Left cardiac atrium (tissue), 4 donors: Measurements from ENCODE around the gene ERI3. TPM values are rescaled to one million over a fixed set of nuclear protein-coding genes. Genes with fewer than 3 reads are reported as not detected.
A peak's percentile ranks its signal among the peaks of the same experiment; 100 is the strongest.

Experiments used
- ATAC-seq, 2 donors: fragments of 200-7000 bp; cut with Tn5 transposase; one replicate each; pipeline ENCODE4 v1.9.1; 2020; ENCODE audit warnings: mild to moderate bottlenecking in 2 of 2, moderate library complexity in 2 of 2
- DNase-seq: peaks from one replicate; pipeline ENCODE4 v3.0.0-alpha.2; 2020
- intact Hi-C, 2 donors: fragments of 100-400 bp; cut with DNase I; formaldehyde crosslinking; loops; one replicate each; pipeline versions ENCODE4 v1.14.1 to v1.15.1; 2022 to 2023
- total RNA-seq, 2 donors: library from RNA; stranded (reverse); fragmentation: NEBNext Ultra II Directional; extraction: Animal tissue kit (Norgen Biotek cat#: 25700); gene quantifications; one replicate each; pipeline ENCODE4 v1.2.1, GENCODE V29; 2021
- donor health status: DM: no; HTN: yes; CAD: no.
- donor health status: DM: no; HTN: yes; CAD: no; lungs with severe emphysema.
- donor health status: DM: yes; HTN: yes; CAD: no.
- donor health status: Dilated cardiomyopathy.

ERI3 gene
- total RNA-seq, 2 donors from 2014 or later = 37.8 to 45.0 TPM

DNA sequence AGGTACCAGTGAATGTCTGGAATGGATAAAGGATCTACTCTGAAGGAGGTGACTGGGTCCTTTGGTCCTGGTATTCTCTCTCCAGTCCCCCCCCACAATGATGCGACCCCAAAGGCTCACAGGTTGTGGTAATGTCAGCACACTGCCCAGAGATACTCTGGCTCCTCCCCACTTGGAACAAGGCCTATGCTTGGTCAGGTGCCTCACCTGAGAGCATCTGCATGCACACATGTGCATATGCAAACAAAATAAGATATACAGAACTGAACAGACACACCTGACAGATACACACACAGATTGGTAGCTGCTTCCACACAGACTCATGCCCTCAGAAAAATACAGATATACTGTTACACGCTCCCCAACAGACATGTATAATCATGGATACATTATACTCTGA is 108.3 kb downstream of the ERI3 start:
- intact Hi-C loops = no loop called here
- no peak for ATAC-seq
- no peak for DNase-seq

GRCh38 chr1:44244986-44245385 is 110.1 kb downstream of the ERI3 start:
- DNase-seq = no peak
- ATAC-seq = no peak
- intact Hi-C loops = loop anchor here in 1 of 2 donors (2.0 kb wide), 1 partner anchor 48 kb away; no protein-coding TSS in a partner anchor

DNA sequence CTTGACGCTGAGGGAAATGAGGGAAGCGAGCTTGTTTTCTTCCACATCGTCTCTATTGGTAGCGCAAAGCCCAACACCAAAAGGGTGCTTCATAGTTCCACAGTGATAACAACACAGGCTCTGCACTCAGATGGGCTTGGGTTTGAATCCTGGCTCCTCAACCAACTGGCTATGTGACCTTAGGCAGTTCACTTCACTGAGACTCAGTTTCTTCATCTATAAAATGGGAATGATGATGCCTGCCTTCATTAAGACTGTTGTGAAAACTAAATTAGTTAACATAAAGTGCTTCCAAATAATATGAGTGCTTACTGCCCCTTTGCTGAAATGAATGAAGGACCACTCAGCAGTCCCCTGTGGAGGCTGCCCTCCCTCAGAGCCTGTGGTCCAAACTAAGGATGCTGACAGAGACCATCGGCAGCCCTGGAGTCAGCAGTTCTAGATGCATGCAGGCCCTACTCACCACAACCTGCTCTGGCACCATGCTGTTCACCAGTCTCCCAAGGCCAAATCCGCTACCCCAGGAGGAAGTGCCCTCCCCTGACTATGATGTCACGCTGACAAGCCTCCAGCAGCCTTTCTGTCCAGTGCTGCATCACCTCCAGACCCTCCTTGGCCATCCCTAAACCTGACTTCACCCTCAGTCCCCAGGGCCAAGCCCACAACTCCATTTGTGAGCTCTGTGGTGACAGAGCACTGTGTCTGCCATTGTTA is 111.1 kb downstream of the ERI3 start:
- DNase-seq (no peak), ATAC-seq (no peak)
- intact Hi-C loops = loop anchor here in 1 of 2 donors (2.0 kb wide), 1 partner anchor 49 kb away; no protein-coding TSS in a partner anchor

DNA sequence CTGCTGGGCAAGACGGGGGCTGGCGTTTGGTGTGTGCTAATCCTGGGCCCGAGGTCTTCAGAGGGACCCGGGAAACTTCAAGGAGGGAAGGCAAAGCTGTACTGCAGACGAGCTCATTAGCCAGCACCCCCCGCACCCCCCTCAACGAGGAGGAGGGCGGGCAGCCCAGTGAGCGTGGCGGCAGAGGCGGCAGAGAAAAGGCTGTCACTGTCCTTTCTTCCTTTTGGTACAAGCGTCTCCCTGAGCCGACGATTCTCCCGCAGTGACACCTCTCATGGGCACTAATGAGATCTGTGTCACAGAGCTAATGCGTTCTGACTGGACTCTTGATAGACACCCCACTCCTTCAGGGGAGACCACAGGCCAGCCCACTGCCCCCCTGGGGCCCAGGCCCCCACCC is 112.3 kb downstream of the ERI3 start:
- intact Hi-C loops = no loop called here
- no peak for ATAC-seq

GRCh38 chr1:44240802-44241671 is 114.0 kb downstream of the ERI3 start:
- no peak for DNase-seq
- intact Hi-C loops = no loop called here
- peak; percentile 33 to 46 for ATAC-seq

More for the DNA sequence above, 112.3 kb downstream of the ERI3 start:
- DNase-seq = no peak

DNA sequence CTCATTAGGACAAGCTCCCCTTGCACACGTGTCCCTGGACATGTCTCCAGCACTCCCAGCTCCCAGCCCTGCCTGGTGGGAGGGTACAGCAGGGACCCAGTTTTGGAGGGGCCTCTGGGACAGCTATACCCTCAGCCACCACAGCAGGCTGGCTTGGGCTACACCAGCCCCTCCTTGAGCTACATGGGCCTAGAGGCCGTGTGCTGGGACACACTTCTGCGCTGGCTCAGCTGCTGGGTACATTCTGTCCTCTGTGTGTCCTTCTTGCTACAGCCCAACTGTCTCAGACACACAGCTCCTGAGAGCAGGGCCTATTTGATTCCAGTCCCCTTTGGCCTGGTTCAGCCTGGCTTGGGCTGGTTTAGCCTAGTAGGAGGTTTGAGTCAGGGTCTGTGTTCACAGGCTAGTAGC is 115.1 kb downstream of the ERI3 start:
- peak; percentile 40 for DNase-seq
- intact Hi-C loops = no loop called here
- peak; percentile 84 to 85 for ATAC-seq

- no peak for DNase-seq
- intact Hi-C loops = no loop called here
- ATAC-seq = peak; percentile 29 to 45
These were observed 115.6 kb downstream of the ERI3 start for GRCh38 chr1:44239331-44239960.

DNA sequence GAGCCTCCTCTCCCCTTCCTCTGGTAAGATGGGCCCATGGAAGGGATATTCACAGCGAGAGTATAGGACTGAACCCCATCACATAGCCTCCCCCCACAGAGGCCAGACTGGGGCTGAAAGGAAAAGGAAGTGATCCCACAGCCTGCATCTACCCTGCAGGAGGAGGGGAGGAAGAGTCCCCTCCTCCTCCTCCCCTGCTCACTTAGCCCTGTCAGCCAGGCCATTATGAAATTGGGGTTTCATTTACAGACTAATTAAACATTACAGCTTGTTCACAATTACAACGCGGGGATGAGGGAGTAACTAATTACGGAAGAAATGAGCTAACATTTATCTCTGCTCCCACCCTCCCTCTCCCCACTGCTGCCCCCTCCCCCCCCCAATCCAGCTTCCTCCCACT is 116.4 kb downstream of the ERI3 start:
- DNase-seq (no peak), ATAC-seq (no peak)
- intact Hi-C loops = no loop called here

GRCh38 chr1:44237721-44238457 is 117.2 kb downstream of the ERI3 start:
- DNase-seq = no peak
- intact Hi-C loops = no loop called here
- peak in 1 of 2 donors; percentile 14 for ATAC-seq

GRCh38 chr1:44236490-44237272 is 118.4 kb downstream of the ERI3 start:
- no peak for ATAC-seq
- intact Hi-C loops = no loop called here
- DNase-seq = no peak

DNA sequence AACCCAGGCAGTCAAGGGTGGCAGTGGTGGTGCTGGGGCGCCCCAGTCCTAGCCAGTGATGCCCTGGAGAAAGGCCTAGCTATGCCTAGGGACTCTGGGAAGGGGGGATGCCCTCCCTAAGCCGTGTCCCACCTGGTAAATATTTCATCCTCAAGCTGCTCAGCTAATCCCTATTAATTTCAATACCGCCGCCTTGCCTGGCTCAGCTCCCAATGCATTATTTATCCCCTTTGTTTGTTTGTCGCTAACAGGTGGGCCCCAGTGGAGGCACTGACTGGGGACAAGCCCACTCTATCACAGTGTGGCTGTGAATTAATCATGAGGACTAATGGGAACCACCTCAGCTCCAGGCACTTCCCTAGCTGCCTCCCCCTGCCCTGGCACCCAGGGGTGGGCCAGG is 119.2 kb downstream of the ERI3 start:
- ATAC-seq (no peak), DNase-seq (no peak)
- intact Hi-C loops = no loop called here

DNA sequence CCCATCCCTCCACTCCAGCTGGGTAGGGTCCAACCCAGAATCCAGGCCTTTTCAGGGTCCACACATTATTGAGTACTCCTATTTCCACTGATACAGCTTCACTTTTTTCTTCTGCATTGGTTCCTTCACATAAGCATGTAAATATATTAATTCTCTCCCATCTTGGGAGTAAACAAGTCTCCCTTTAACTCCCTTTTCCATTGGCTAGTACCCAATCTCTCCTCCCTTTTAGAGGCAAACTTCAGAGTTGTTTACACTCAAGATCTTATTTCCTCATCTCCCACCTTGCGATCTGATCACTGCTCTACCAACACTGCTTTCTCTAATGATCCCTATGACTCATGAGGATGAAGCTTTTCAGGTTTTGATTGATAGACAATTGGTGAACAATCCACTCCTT is 121.5 kb downstream of the ERI3 start:
- ATAC-seq = no peak
- intact Hi-C loops = no loop called here
- no peak for DNase-seq

GRCh38 chr1:44230796-44231195 is 124.3 kb downstream of the ERI3 start:
- intact Hi-C loops = no loop called here
- ATAC-seq (no peak), DNase-seq (no peak)

GRCh38 chr1:44229435-44230167 is 125.5 kb downstream of the ERI3 start:
- intact Hi-C loops = no loop called here
- no peak for ATAC-seq
- DNase-seq = no peak

- DNase-seq = no peak
- intact Hi-C loops = no loop called here
- ATAC-seq = no peak
These were observed 126.8 kb downstream of the ERI3 start for GRCh38 chr1:44228218-44228617.

GRCh38 chr1:44227211-44227610 is 127.8 kb downstream of the ERI3 start:
- no peak for ATAC-seq
- intact Hi-C loops = no loop called here
- no peak for DNase-seq

DNA sequence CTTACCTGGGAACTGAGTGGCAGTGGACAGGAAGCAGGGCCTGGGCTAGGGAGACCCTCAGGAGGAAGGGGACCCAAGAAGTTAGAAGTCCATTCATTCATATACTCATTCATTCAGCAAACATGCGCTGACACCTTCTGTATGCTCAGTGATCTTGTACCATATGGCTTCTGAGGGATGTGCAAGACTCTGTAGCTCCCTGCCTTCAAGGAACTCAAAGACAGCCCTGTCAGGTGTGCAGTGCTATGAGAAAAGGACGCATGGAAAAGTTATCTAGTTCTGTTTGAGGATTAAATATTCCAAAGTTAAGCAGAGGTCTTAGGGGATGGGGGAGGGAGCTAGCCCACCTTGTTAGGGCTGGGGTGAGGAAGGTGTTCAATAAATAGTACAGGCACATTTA is 129.3 kb downstream of the ERI3 start:
- ATAC-seq (no peak), DNase-seq (no peak)
- intact Hi-C loops = no loop called here

DNA sequence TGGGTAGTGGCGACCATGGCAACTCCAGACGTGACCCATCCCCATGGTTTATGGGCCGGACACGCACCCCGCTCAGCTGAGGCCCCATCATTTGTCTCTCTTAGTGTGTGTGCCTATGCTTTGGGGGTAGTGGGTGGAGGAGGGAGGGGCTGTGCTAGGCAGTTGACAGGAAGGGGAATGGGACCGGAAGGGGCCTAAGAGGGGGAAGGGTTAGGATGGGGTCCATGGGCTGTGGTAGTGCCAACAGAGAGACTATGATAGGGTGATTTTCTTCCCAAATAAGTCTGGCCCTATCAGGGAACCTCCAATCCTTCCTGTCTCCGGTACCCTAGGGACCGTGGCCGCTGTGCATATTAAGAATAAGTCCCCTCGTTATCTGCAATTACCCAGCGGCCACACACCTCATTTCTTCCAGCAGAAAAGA is 131.9 kb downstream of the ERI3 start:
- ATAC-seq = no peak
- intact Hi-C loops = no loop called here
- no peak for DNase-seq
